ENCODE measurements around the gene ZMIZ1. TPM values are rescaled to one million over a fixed set of nuclear protein-coding genes. Genes with fewer than 3 reads are reported as not detected.
"Not testable (repeated sequence)": the region's sequence is repeated elsewhere in the genome, so short reads cannot be mapped to it uniquely, and the experiment has no call there.

ZMIZ1 gene
- total and polyA plus RNA-seq, 5 donors from 2014 or later = 1.5 to 34.8 (median 2.2) TPM

DNA sequence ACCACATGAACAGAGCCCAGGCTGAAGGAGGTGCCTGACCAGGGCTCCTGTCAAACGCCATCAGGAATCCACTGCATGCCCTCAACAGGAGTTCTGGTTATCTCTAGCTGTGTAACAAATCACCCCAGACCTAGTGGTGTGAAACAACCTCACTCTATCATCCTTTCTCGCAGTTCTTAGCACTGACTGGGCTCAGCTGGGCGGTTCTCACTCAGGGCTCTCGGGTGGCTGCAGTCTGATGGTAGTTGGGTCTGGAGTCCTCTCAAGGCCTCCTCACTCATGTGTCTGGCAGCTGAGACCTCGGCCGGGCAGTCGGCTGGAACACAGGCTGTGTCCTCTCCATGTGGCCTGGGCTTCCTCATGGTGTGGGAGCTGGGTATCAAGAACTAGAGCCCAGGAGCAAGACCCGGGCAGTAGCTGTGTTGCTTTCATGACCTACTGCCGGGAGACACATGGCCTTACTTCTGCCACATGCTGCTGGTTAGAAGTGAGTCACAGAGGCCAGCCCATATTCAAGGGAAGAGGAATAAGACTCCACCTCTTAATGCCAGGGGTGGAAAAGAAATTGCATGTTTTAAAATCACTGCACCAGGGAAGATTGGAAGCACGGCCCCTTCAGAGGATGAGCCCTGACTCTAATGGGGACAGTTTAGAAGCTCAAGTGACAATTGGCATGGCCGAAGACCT, 269.2 kb downstream of the ZMIZ1 start:
- not testable (repeated sequence) for H3K4me3 Mint-ChIP-seq, H3K27ac Mint-ChIP-seq

DNA sequence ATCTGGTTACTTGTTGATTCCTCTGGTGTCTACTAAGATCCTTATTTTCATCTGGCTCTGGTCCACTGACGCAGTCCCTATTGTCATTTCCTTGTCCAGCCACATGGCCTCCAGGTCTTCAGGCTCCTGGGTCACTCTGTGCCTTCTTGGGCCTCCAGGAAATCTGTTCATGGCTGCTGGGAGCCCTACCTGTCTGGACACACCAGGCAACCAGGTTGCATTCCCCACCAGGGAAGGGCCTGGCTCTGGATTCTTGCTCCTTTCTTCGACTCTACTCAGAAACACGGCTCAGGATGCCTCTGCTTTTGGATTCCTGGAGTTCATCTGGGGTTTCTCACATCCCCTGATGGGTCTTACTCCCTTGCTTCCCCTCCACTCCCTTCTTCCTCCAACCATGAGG, 270.5 kb downstream of the ZMIZ1 start:
- H3K27ac Mint-ChIP-seq = no peak overlapping the region
- DNase-seq (no peak), ATAC-seq (ENCODE audit: low read depth in 2 of 2) (no peak)
- H3K4me3 ChIP-seq (ENCODE audit: low read depth, low read length) = no peak overlapping the region
- peaks cover 5% of the 10 kb centered on the region for H3K27me3 Mint-ChIP-seq
- H3K27ac ChIP-seq (ENCODE audit: insufficient read depth, low read length, poor library complexity, severe bottlenecking) = no peak overlapping the region
- no peaks in the 10 kb centered on the region for H3K27me3 ChIP-seq (ENCODE audit: control insufficient read depth, insufficient read depth, low read length)
- no peaks in the 10 kb centered on the region for H3K9me3 ChIP-seq (ENCODE audit: control insufficient read depth in 2 of 2, low read length in 2 of 2)
- peaks cover 0 to 19% (median 11%) of the 10 kb centered on the region in 4 donors for H3K4me1 Mint-ChIP-seq
- no peaks in the 10 kb centered on the region for H3K36me3 Mint-ChIP-seq
- peaks cover 0 to 2% (median 0%) of the 10 kb centered on the region in 7 donors for H3K9me3 Mint-ChIP-seq
- H3K4me1 ChIP-seq (ENCODE audit: control insufficient read depth, insufficient read depth, low read length, poor library complexity, severe bottlenecking) = peaks cover 4% of the 10 kb centered on the region
- no peaks in the 10 kb centered on the region for H3K36me3 ChIP-seq (ENCODE audit: control insufficient read depth, insufficient read depth, low read length)
- H3K4me3 Mint-ChIP-seq = no peak overlapping the region

More for the DNA sequence above, 269.2 kb downstream of the ZMIZ1 start:
- not testable (repeated sequence) for H3K4me1 ChIP-seq (ENCODE audit: control insufficient read depth, insufficient read depth, low read length, poor library complexity, severe bottlenecking); H3K27me3 ChIP-seq (ENCODE audit: control insufficient read depth, insufficient read depth, low read length); H3K9me3 ChIP-seq (ENCODE audit: control insufficient read depth in 2 of 2, low read length in 2 of 2); DNase-seq; H3K36me3 Mint-ChIP-seq; H3K27me3 Mint-ChIP-seq; H3K36me3 ChIP-seq (ENCODE audit: control insufficient read depth, insufficient read depth, low read length); H3K4me3 ChIP-seq (ENCODE audit: low read depth, low read length); H3K9me3 Mint-ChIP-seq; H3K27ac ChIP-seq (ENCODE audit: insufficient read depth, low read length, poor library complexity, severe bottlenecking); ATAC-seq (ENCODE audit: low read depth in 2 of 2)
- H3K4me1 Mint-ChIP-seq = peaks cover 0 to 17% (median 8%) of the 10 kb centered on the region in 4 donors

DNA sequence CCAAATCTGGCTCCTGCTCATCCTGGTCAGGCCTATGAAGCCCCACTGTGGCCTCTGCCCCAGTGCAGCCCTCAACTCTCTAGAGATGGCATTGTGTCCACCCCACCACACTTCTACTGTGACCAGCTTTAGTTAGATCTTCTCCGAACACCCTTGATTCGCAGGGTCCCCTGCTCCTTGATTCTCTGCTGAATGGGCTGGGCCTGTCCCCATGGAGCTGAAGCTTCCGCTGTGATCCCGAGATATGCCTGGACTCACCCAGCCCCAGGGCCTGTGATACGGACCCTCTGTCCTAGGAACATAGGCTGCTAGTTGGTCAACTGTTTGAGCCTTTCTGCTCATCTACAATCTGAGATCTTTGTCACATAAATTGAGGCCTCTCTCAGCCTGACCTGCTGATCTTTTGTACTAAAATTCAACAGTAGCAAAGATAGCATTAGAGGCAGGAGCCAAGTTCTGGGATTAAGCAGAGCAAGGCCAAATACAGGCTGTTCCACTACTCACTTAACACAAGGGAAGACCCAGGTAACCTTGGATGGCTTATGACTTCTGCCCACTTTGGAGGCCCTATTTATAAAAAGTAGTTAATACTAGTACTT, 272.0 kb downstream of the ZMIZ1 start:
- Mint-ChIP-seq H3K4me1 (peaks cover 0 to 23% (median 8%) of the 10 kb centered on the region in 4 donors), H3K36me3 (no peaks in the 10 kb centered on the region), H3K4me3 (no peak overlapping the region), H3K27me3 (no peaks in the 10 kb centered on the region), H3K27ac (peak overlapping the region in 1 of 3 donors; percentile 60), H3K9me3 (no peaks in the 10 kb centered on the region)
- DNase-seq = no peak
- Histone ChIP-seq H3K36me3 (ENCODE audit: control insufficient read depth, insufficient read depth, low read length) (no peaks in the 10 kb centered on the region), H3K27me3 (ENCODE audit: control insufficient read depth, insufficient read depth, low read length) (no peaks in the 10 kb centered on the region), H3K4me1 (ENCODE audit: control insufficient read depth, insufficient read depth, low read length, poor library complexity, severe bottlenecking) (peaks cover 4% of the 10 kb centered on the region), H3K9me3 (ENCODE audit: control insufficient read depth in 2 of 2, low read length in 2 of 2) (no peaks in the 10 kb centered on the region), H3K4me3 (ENCODE audit: low read depth, low read length) (no peak overlapping the region), H3K27ac (ENCODE audit: insufficient read depth, low read length, poor library complexity, severe bottlenecking) (no peak overlapping the region)
- no peak for ATAC-seq (ENCODE audit: low read depth in 2 of 2)

DNA sequence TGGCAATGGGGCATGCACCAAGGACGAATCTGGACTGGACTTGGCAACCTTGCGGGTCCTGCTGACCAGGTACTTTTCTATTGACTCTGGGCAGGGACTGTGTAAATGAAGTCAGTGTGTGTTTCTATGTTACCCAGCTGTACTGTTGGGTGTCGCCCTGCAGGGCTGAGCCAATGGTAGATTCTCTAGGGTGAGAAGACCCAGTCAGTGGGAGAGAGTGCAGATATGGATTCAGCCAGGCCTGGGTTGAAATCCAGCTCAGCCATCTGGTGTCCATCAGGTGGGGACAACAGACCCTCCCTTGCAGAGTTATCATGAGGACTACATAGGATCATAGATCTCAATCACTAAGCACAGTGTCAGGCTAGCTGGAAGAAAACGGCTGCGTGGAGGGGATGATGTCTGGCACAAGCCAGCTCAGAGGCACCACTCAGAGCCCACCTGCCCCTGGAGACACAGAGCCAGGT, 273.6 kb downstream of the ZMIZ1 start:
- Mint-ChIP-seq H3K4me1 (peaks cover 0 to 18% (median 7%) of the 10 kb centered on the region in 4 donors), H3K9me3 (no peaks in the 10 kb centered on the region), H3K4me3 (peak overlapping the region in 1 of 4 donors; percentile 19), H3K27ac (peak overlapping the region in 1 of 3 donors; percentile 16), H3K36me3 (no peaks in the 10 kb centered on the region), H3K27me3 (no peaks in the 10 kb centered on the region)
- Histone ChIP-seq H3K36me3 (ENCODE audit: control insufficient read depth, insufficient read depth, low read length) (no peaks in the 10 kb centered on the region), H3K4me3 (ENCODE audit: low read depth, low read length) (no peak overlapping the region), H3K4me1 (ENCODE audit: control insufficient read depth, insufficient read depth, low read length, poor library complexity, severe bottlenecking) (peaks cover 8% of the 10 kb centered on the region), H3K27ac (ENCODE audit: insufficient read depth, low read length, poor library complexity, severe bottlenecking) (no peak overlapping the region), H3K27me3 (ENCODE audit: control insufficient read depth, insufficient read depth, low read length) (no peaks in the 10 kb centered on the region), H3K9me3 (ENCODE audit: control insufficient read depth in 2 of 2, low read length in 2 of 2) (no peaks in the 10 kb centered on the region)
- ATAC-seq (ENCODE audit: low read depth in 2 of 2) (no peak), DNase-seq (no peak)

DNA sequence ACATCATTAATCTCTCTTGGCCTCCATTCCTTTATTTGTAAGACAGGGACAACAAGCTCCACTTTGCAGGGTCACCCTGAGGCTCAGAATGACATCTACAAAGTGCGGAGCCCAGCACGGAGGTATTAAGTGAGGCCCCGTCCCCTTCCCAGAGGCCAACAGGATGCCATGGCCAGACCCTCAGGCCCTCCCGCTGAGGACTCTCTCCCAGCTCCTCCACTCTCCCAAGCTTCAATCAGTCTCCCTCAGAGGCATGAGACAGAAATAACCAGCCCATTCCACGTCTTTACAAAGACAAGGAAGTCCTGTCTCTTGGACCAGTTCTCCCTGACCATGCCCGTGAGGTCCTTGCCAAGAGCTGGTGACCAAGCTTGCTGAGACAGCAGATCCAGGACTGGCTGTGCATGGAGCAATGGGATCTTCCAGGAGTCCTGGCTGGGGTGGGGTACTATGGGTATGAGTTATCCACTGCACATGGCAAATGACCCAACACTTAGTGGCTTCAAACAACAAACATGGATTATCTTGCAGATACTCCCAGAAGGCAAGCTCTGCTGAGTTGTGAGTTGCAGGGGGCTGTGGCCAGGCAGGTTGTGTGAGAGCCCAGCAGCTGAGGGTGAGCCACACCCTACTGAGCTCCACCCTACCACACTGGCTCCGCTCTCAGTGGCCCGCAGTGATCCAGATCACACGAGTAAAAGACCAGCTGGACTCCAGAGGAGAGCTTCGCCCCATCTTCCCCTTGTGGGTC, 274.2 kb downstream of the ZMIZ1 start:
- no peaks in the 10 kb centered on the region for H3K9me3 ChIP-seq (ENCODE audit: control insufficient read depth in 2 of 2, low read length in 2 of 2)
- H3K9me3 Mint-ChIP-seq = no peaks in the 10 kb centered on the region
- H3K4me3 ChIP-seq (ENCODE audit: low read depth, low read length) = no peak overlapping the region
- no peak for ATAC-seq (ENCODE audit: low read depth in 2 of 2)
- no peak overlapping the region for H3K27ac ChIP-seq (ENCODE audit: insufficient read depth, low read length, poor library complexity, severe bottlenecking)
- H3K36me3 ChIP-seq (ENCODE audit: control insufficient read depth, insufficient read depth, low read length) = no peaks in the 10 kb centered on the region
- no peaks in the 10 kb centered on the region for H3K36me3 Mint-ChIP-seq
- H3K27me3 ChIP-seq (ENCODE audit: control insufficient read depth, insufficient read depth, low read length) = no peaks in the 10 kb centered on the region
- H3K27ac Mint-ChIP-seq = no peak overlapping the region
- H3K4me1 ChIP-seq (ENCODE audit: control insufficient read depth, insufficient read depth, low read length, poor library complexity, severe bottlenecking) = peaks cover 12% of the 10 kb centered on the region
- no peaks in the 10 kb centered on the region for H3K27me3 Mint-ChIP-seq
- peak overlapping the region in 1 of 4 donors; percentile 9 for H3K4me3 Mint-ChIP-seq
- peaks cover 0 to 19% (median 9%) of the 10 kb centered on the region in 4 donors for H3K4me1 Mint-ChIP-seq
- DNase-seq = no peak

DNA sequence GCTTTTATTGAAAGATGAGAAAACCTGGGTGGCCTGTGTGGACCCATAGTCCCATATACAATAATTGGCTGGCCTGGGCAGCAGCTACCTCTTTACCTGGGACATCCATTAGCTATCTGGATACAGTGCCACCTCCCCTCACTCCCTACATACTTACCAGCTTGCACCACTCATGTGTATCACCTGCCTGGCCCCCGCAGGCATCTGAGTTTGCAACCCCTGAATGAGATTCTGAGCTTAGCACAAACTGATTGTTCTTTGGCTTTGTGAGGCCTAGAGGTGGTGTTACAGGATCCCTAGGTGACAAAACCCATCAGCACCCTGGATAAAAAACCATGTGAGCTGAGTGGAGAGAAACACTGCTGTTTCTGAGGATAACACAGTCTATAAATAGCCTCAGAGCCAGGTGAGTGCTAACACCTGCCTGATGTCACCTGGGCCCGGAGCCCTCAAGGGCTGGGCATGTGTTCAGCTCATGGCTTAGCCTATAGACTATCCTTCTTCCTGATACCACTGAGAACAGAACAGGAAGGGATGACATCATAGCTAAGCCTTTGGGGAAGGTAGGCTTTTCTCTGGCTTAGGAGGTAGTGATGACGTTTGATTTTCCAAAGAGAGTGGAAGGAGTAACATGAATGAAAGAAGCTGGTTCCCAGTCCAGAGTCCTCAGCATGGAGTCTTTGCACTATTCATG, 275.9 kb downstream of the ZMIZ1 start:
- peak overlapping the region in 1 of 4 donors; percentile 70 for H3K4me3 Mint-ChIP-seq
- H3K27ac ChIP-seq (ENCODE audit: insufficient read depth, low read length, poor library complexity, severe bottlenecking) = no peak overlapping the region
- H3K27ac Mint-ChIP-seq = no peak overlapping the region
- H3K9me3 ChIP-seq (ENCODE audit: control insufficient read depth in 2 of 2, low read length in 2 of 2) = no peaks in the 10 kb centered on the region
- H3K27me3 Mint-ChIP-seq = no peaks in the 10 kb centered on the region
- DNase-seq = no peak
- ATAC-seq (ENCODE audit: low read depth in 2 of 2) = no peak
- peaks cover 25% of the 10 kb centered on the region for H3K4me1 ChIP-seq (ENCODE audit: control insufficient read depth, insufficient read depth, low read length, poor library complexity, severe bottlenecking)
- no peak overlapping the region for H3K4me3 ChIP-seq (ENCODE audit: low read depth, low read length)
- H3K36me3 Mint-ChIP-seq = peaks cover 3% of the 10 kb centered on the region
- no peaks in the 10 kb centered on the region for H3K27me3 ChIP-seq (ENCODE audit: control insufficient read depth, insufficient read depth, low read length)
- H3K9me3 Mint-ChIP-seq = no peaks in the 10 kb centered on the region
- peaks cover 3% of the 10 kb centered on the region for H3K36me3 ChIP-seq (ENCODE audit: control insufficient read depth, insufficient read depth, low read length)
- H3K4me1 Mint-ChIP-seq = peaks cover 0 to 34% (median 19%) of the 10 kb centered on the region in 4 donors

DNA sequence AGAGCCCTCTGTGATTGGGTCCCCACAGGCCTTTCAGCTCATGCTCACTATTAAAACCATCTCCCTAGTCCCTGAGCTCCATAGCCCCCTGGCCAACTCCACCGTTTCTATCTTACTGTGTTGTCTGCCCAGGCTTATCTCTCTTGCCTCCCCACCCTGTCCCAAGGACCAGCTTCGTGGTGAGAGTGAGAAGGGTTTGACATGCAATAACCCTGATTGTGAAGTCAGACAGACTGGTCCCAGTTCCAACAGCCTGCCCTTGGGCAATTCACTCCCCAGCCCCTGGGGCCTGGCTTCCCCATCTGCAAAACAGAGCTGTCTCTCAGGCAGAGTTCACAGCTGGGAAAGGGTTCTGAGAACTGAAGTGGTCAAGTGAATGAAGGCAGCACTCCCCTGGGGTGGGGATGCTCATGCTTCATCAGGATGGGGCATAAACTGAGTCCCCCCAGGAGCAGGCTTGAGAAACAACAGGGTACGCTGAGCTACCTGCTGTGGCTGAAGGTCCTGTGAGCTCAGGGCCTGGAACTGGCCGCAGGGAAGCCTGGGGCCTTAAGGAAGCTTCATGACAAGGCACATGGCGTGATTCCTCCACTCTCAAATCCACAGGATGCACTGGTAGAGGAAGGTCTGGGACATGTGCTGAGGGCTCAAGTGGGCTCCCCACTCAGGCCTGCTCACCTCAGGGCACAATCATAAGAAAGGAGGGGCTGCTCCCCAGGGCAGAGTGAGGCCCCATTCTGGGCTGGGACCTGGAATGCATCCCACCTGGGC, 276.7 kb downstream of the ZMIZ1 start:
- no peaks in the 10 kb centered on the region for H3K9me3 ChIP-seq (ENCODE audit: control insufficient read depth in 2 of 2, low read length in 2 of 2)
- peaks cover 0 to 41% (median 18%) of the 10 kb centered on the region in 4 donors for H3K4me1 Mint-ChIP-seq
- H3K27ac ChIP-seq (ENCODE audit: insufficient read depth, low read length, poor library complexity, severe bottlenecking) = no peak overlapping the region
- H3K4me3 Mint-ChIP-seq = peak overlapping the region in 2 of 4 donors; percentile 70 to 93
- H3K27me3 ChIP-seq (ENCODE audit: control insufficient read depth, insufficient read depth, low read length) = no peaks in the 10 kb centered on the region
- ATAC-seq (ENCODE audit: low read depth in 2 of 2) (no peak), DNase-seq (no peak)
- H3K27ac Mint-ChIP-seq = no peak overlapping the region
- H3K36me3 ChIP-seq (ENCODE audit: control insufficient read depth, insufficient read depth, low read length) = peaks cover 11% of the 10 kb centered on the region
- H3K4me1 ChIP-seq (ENCODE audit: control insufficient read depth, insufficient read depth, low read length, poor library complexity, severe bottlenecking) = peaks cover 28% of the 10 kb centered on the region
- no peaks in the 10 kb centered on the region for H3K27me3 Mint-ChIP-seq
- H3K36me3 Mint-ChIP-seq = peaks cover 11% of the 10 kb centered on the region
- H3K9me3 Mint-ChIP-seq = no peaks in the 10 kb centered on the region
- H3K4me3 ChIP-seq (ENCODE audit: low read depth, low read length) = no peak overlapping the region

Measured in CD4-positive, CD25-positive, alpha-beta regulatory T cell (primary cell).